K562 (cell line): ENCODE measurements around the gene RAB43. TPM values are rescaled to one million over a fixed set of nuclear protein-coding genes. Genes with fewer than 3 reads are reported as not detected.

Source experiments
- ATAC-seq: fragments of 200-7000 bp; cut with Tn5 transposase; 3 replicates; pipeline ENCODE4 v1.9.1; 2020; ENCODE audit warnings: moderate library complexity
- BruUV-seq: library from RNA; stranded (reverse); fragments of 400-500 nt; replicated peaks from 2 replicates; lab custom pipeline; 2021; lab: Mats Ljungman, UMichigan
- CTCF ChIA-PET: fragments of 300-600 bp; formaldehyde crosslinking; extraction: SDS; loops from one replicate; lab custom pipeline; 2021; ENCODE audit warnings: low intra/inter-chr PET ratio; lab: Yijun Ruan, JAX
- POLR2A ChIA-PET: fragments of 300-600, 350-650 bp; sonication (Branson Sonifier 250); formaldehyde crosslinking; extraction: SDS; loops from one replicate; lab custom pipeline; 2021; ENCODE audit warnings: antibody characterized with exemption, inconsistent platforms; lab: Yijun Ruan, JAX
- DNase-seq, 4 experiments: peaks; one replicate each; pipeline versions ENCODE4 v3.0.0 to v3.0.0-alpha.2; 2011 to 2018; ENCODE audit warnings: low spot score in 3 of 4, mixed read lengths in 3 of 4; ENCODE audit errors: extremely low read depth in 1 of 4
- FAIRE-seq: peaks from 2 replicates; lab custom pipeline; 2011; peaks lifted over from hg19 to GRCh38; lab: Jason Lieb, UNC
- H2AFZ ChIP-seq: 2 replicates; pipeline ENCODE4 v1.6.0; 2011; ENCODE audit warnings: low read depth, low read length, control low read depth, inconsistent platforms
- H3K27ac ChIP-seq: fragments of 200-600 bp; 3 replicates; pipeline ENCODE4 v1.8.0; 2011; ENCODE audit warnings: low read depth, mild to moderate bottlenecking, control low read depth, inconsistent platforms, low read length, moderate library complexity, mixed read lengths; ENCODE audit errors: extremely low read depth
- H3K27me3 ChIP-seq, 2 experiments: fragments of 300-600 bp in 1 of 2; 2 replicates in 1 of 2; 3 replicates in 1 of 2; pipeline versions ENCODE4 v1.6.0 to v1.8.0; 2011; ENCODE audit warnings: inconsistent platforms in 2 of 2, low read length in 2 of 2, mild to moderate bottlenecking in 1 of 2, mixed read lengths in 1 of 2, moderate library complexity in 1 of 2; ENCODE audit not compliant: control insufficient read depth in 2 of 2, insufficient read depth in 2 of 2
- H3K36me3 ChIP-seq: fragments of 300-600 bp; 3 replicates; pipeline ENCODE4 v1.8.0; 2011; ENCODE audit warnings: mild to moderate bottlenecking, low read length, inconsistent platforms; ENCODE audit not compliant: control insufficient read depth, insufficient read depth
- H3K4me1 ChIP-seq, 2 experiments: fragments of 200-600 bp in 1 of 2; replicated peaks in 1 of 2; 2 replicates in 1 of 2; 3 replicates in 1 of 2; pipeline versions ENCODE4 v1.5.1 to v1.8.0; 2011; ENCODE audit warnings: inconsistent platforms in 2 of 2, low read length in 2 of 2, mild to moderate bottlenecking in 1 of 2, mixed read lengths in 1 of 2, moderate library complexity in 1 of 2; ENCODE audit not compliant: control insufficient read depth in 2 of 2, insufficient read depth in 2 of 2
- H3K4me2 ChIP-seq: 2 replicates; pipeline ENCODE4 v1.6.1; 2011; ENCODE audit warnings: low read length, control low read depth, inconsistent platforms, mixed read lengths; ENCODE audit not compliant: insufficient read depth
- H3K4me3 ChIP-seq: fragments of 200-600 bp; sonication (generic), shearing (Covaris generic); 2 replicates; pipeline ENCODE4 v1.5.1; 2016; ENCODE audit warnings: control low read depth, inconsistent platforms
- H3K79me2 ChIP-seq: fragments of 200-600 bp; 3 replicates; pipeline ENCODE4 v1.8.0; 2011; ENCODE audit warnings: low read length, inconsistent platforms; ENCODE audit not compliant: control insufficient read depth, insufficient read depth
- H3K9ac ChIP-seq, 2 experiments: 2 replicates each; pipeline versions ENCODE4 v1.6.0 to v1.6.1; 2011; ENCODE audit warnings: low read depth in 2 of 2, low read length in 2 of 2, control low read depth in 1 of 2, inconsistent platforms in 1 of 2, mild to moderate bottlenecking in 1 of 2, mixed read lengths in 1 of 2; ENCODE audit not compliant: insufficient read depth in 1 of 2
- H3K9me1 ChIP-seq: one replicate; pipeline ENCODE4 v1.6.0; 2011; ENCODE audit warnings: inconsistent platforms, mild to moderate bottlenecking, low read length, moderate library complexity; ENCODE audit not compliant: control insufficient read depth, insufficient read depth
- H3K9me3 ChIP-seq: replicated peaks from 2 replicates; pipeline ENCODE4 v1.5.1; 2011; ENCODE audit warnings: low read depth, low read length, inconsistent platforms; ENCODE audit not compliant: control insufficient read depth, insufficient read depth
- H4K20me1 ChIP-seq: replicated peaks from 2 replicates; pipeline ENCODE4 v1.6.1; 2011; ENCODE audit warnings: low read length, inconsistent platforms, mixed read lengths; ENCODE audit not compliant: control insufficient read depth, insufficient read depth
- HSF4 ChIP-seq: fragments of 250-450 bp; sonication (Bioruptor Pico); IDR thresholded peaks from 2 replicates; pipeline ENCODE4 v2.1.2; 2022; ENCODE audit warnings: mild to moderate bottlenecking, moderate library complexity, borderline replicate concordance
- ILK ChIP-seq: fragments of 450-650 bp; IDR thresholded peaks from 2 replicates; pipeline ENCODE4 v1.6.1; 2016; ENCODE audit warnings: missing genetic modification characterization, low read depth, mild to moderate bottlenecking, missing compliant biosample characterization, moderate library complexity, borderline replicate concordance
- MXI1 ChIP-seq: IDR thresholded peaks from 2 replicates; pipeline ENCODE4 v1.6.1; 2011; ENCODE audit warnings: low read depth, mild to moderate bottlenecking, improper control_type of control experiment, low read length
- NFYB ChIP-seq: IDR thresholded peaks from 2 replicates; pipeline ENCODE4 v1.6.1; 2011; ENCODE audit warnings: mild to moderate bottlenecking, moderate library complexity; ENCODE audit not compliant: insufficient read length; ENCODE audit errors: extremely low read depth
- U2AF1 ChIP-seq: fragments of 200-400 bp; formaldehyde crosslinking; optimal IDR thresholded peaks from 2 replicates; pipeline ENCODE3; 2017; ENCODE audit warnings: mild to moderate bottlenecking, low read depth, low read length, moderate library complexity
- ZBTB40 ChIP-seq, 2 experiments: fragments of 450-650 bp in 1 of 2; sonication (generic) in 1 of 2; formaldehyde crosslinking in 1 of 2; IDR thresholded peaks; 2 replicates each; pipeline versions ENCODE4 v1.7.1 to v1.9.0; 2016 to 2022; ENCODE audit warnings: inconsistent platforms in 1 of 2, mild to moderate bottlenecking in 1 of 2, missing genetic modification reagents in 1 of 2
- ZNF146 ChIP-seq: IDR thresholded peaks from one replicate; pipeline ENCODE4 v1.6.1; 2018; ENCODE audit warnings: missing compliant biosample characterization; ENCODE audit not compliant: unreplicated experiment
- ZNF253 ChIP-seq: fragments of 250-450 bp; sonication (Bioruptor Pico); conservative IDR thresholded peaks from 2 replicates; pipeline ENCODE4 v1.6.1; 2021; ENCODE audit warnings: mild to moderate bottlenecking
- ZZZ3 ChIP-seq: fragments of 450-650 bp; IDR thresholded peaks from 2 replicates; pipeline ENCODE4 v1.6.1; 2016; ENCODE audit warnings: antibody characterized with exemption, mild to moderate bottlenecking, moderate library complexity
- WGBS: fragments of 100-300 bp; shearing (Covaris generic); methylation state at CpG from one replicate; pipeline ENCODE4 v1.1.6; 2016; ENCODE audit warnings: low coverage, mixed read lengths; ENCODE audit not compliant: insufficient coverage; ENCODE audit errors: missing lambda C conversion rate; 5-methylcytosine and 5-hydroxymethylcytosine counted together
- in situ Hi-C: fragments of 300-500 bp; cut with MboI; formaldehyde crosslinking; loops from 4 replicates; pipeline ENCODE4 v1.15.0; 2018; ENCODE audit warnings: inconsistent platforms, mixed read lengths
- intact Hi-C: fragments of 100-400 bp; cut with micrococcal nuclease; formaldehyde crosslinking; loops from 2 replicates; pipeline ENCODE4 v1.14.2; 2022
- polyA plus RNA-seq, 8 experiments: library from polyadenylated mRNA; depleted of rRNA in 4 of 8; stranded (reverse) in 5 of 8; unstranded in 3 of 8; fragments of >200 nt; fragmentation: Nextera tagmentation in 2 of 8; fragmentation: Illumina TruSeq in 1 of 8; extraction: Ambion mirVana in 2 of 8; extraction: Trizol in 1 of 8; gene quantifications; 2 replicates each; pipeline versions ENCODE4 v1.2.1 to v1.2.3, GENCODE V29; 2011 to 2014; ENCODE audit warnings: inconsistent platforms in 1 of 8, missing spikeins in 1 of 8
- total RNA-seq, 7 experiments: library from RNA; depleted of rRNA in 6 of 7; stranded (reverse); fragments of >200 nt in 6 of 7; fragmentation: Illumina TruSeq in 2 of 7; extraction: Trizol in 2 of 7; gene quantifications; 2 replicates each; pipeline versions ENCODE4 v1.2.1 to v1.2.3, GENCODE V29; 2011 to 2021; ENCODE audit warnings: low replicate concordance in 1 of 7
- TF ChIP-seq, protein P1 (sequence below): fragments of 450-650 bp; IDR thresholded peaks from 2 replicates; pipeline ENCODE4 v1.6.1; 2016; ENCODE audit warnings: missing biosample characterization, missing genetic modification characterization

RAB43 gene
- total and polyA plus RNA-seq, 9 of the 15 experiments (the other 6 are each of a cell fraction or from before 2014, with no cell fraction given), result 0.04 to 6.8 (median 1.7) TPM; not detected in 2

DNA sequence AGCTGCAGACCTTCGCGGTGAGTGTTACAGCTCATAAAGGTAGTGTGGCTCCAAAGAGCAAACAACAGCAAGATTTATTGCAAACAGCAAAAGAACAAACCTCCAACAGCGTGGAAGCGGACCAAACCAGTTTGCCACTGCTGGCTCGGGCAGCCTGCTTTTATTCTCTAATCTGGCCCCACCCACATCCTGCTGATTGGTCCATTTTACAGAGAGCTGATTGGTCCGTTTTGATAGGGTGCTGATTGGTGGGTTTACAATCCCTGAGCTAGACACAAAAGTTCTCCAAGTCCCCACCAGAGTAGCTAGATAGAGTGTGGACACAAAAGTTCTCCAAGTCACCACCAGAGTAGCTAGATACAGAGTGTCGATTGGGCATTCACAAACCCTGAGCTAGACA, 53.9 kb downstream of the RAB43 start (continued):
- peak; percentile 79 for TF ChIP-seq NFYB
- TF ChIP-seq, all 486 proteins: peak for 2; not testable (repeated sequence) for 484

- ATAC-seq (no peak), FAIRE-seq (no peak), DNase-seq (no peak)
- no peaks in the 10 kb centered on the region for H4K20me1 ChIP-seq
- peaks cover 0 to 11% of the 10 kb centered on the region in 2 experiments; a peak in 3 of 5 replicates for H3K4me1 ChIP-seq
- no peak overlapping the region for H3K4me2 ChIP-seq
- no TSS peak for BruUV-seq
- no peaks in the 10 kb centered on the region for H3K9me1 ChIP-seq
- CTCF ChIA-PET, result no interaction called here
- WGBS, result 40% methylated on average over 4 of the region's 4 CpGs
- no peaks in the 10 kb centered on the region for H3K79me2 ChIP-seq
- no peak overlapping the region for H3K27ac ChIP-seq
- H3K36me3 ChIP-seq, result no peaks in the 10 kb centered on the region
- in situ Hi-C loops, result no loop called here
- H3K4me3 ChIP-seq, result no peak overlapping the region
- H3K9me3 ChIP-seq, result no peaks in the 10 kb centered on the region
- H3K27me3 ChIP-seq, result no peaks in the 10 kb centered on the region
- TF ChIP-seq NFYB (no peak), MXI1 (no peak), U2AF1 (no peak), ZBTB40 (IDR thresholded peaks at IDR 0.05) (no peak), ZBTB40 (CRISPR knock-in tag; IDR thresholded peaks at IDR 0.05) (no peak), ILK (tag) (no peak), HSF4 (no peak), ZZZ3 (no peak), ZNF253 (no peak), ZNF146 (CRISPR knock-in tag) (no peak)
- TF ChIP-seq, protein P1, sequence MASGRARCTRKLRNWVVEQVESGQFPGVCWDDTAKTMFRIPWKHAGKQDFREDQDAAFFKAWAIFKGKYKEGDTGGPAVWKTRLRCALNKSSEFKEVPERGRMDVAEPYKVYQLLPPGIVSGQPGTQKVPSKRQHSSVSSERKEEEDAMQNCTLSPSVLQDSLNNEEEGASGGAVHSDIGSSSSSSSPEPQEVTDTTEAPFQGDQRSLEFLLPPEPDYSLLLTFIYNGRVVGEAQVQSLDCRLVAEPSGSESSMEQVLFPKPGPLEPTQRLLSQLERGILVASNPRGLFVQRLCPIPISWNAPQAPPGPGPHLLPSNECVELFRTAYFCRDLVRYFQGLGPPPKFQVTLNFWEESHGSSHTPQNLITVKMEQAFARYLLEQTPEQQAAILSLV (tag), result no peak
- TF ChIP-seq, all 486 proteins: peak for 0
- intact Hi-C loops, result no loop called here
- Histone ChIP-seq H3K9ac (no peak overlapping the region), H2AFZ (no peak overlapping the region)
- POLR2A ChIA-PET, result interaction anchor here (0.7 kb wide), 1 partner anchor 56 kb away, joined by 4 read pairs; the partner anchor contains the start of gene RAB43
Observed at GRCh38 chr3:129065720-129066073, 55.9 kb downstream of the RAB43 start.
